ENCODE results near the gene SEMA4C.

SEMA4C gene

GRCh38 chr2:96880891-96881273, 11.0 kb upstream of the SEMA4C start:
- DNase-seq: no peak

- DNase-seq: no peak
These were observed 9.7 kb upstream of the SEMA4C start for GRCh38 chr2:96879545-96880040.

GRCh38 chr2:96878796-96879544, 9.1 kb upstream of the SEMA4C start:
- DNase-seq: no peak

- DNase-seq: no peak
These were observed 8.3 kb upstream of the SEMA4C start for GRCh38 chr2:96878171-96878570.

GRCh38 chr2:96877631-96878092, 7.8 kb upstream of the SEMA4C start:
- DNase-seq: no peak

GRCh38 chr2:96877042-96877451, 7.2 kb upstream of the SEMA4C start:
- no peak for DNase-seq

- DNase-seq: no peak
These were observed 6.6 kb upstream of the SEMA4C start for GRCh38 chr2:96876269-96877041.

- no peak for DNase-seq
These were observed 5.8 kb upstream of the SEMA4C start for GRCh38 chr2:96875498-96876268.

- no peak for DNase-seq
These were observed 4.4 kb upstream of the SEMA4C start for GRCh38 chr2:96874198-96874831.

GRCh38 chr2:96873651-96874096, 3.8 kb upstream of the SEMA4C start:
- DNase-seq: no peak

GRCh38 chr2:96872591-96873349, 2.9 kb upstream of the SEMA4C start:
- DNase-seq: no peak

- DNase-seq: peak; percentile 15
These were observed 861 bp upstream of the SEMA4C start for GRCh38 chr2:96870626-96871255.

- no peak for DNase-seq
These were observed 529 bp downstream of the SEMA4C start for GRCh38 chr2:96869281-96869821.

GRCh38 chr2:96868555-96869280, 1.2 kb downstream of the SEMA4C start:
- DNase-seq: peak; percentile 69

- DNase-seq: no peak
These were observed 1.9 kb downstream of the SEMA4C start for GRCh38 chr2:96867756-96868554.

GRCh38 chr2:96866986-96867755, 2.7 kb downstream of the SEMA4C start:
- no peak for DNase-seq

GRCh38 chr2:96866586-96866985, 3.3 kb downstream of the SEMA4C start:
- no peak for DNase-seq

GRCh38 chr2:96866149-96866548, 3.7 kb downstream of the SEMA4C start:
- no peak for DNase-seq

- no peak for DNase-seq
These were observed 4.2 kb downstream of the SEMA4C start for GRCh38 chr2:96865654-96866053.
